IMR-90 (cell line): Measurements from ENCODE around the gene ZYG11A. TPM values are rescaled to one million over a fixed set of nuclear protein-coding genes. Genes with fewer than 3 reads are reported as not detected.

Experiments used
- ATAC-seq: fragments of 200-7000 bp; cut with Tn5 transposase; 2 replicates; pipeline ENCODE4 v1.9.1; 2020; ENCODE audit warnings: low read depth, mild to moderate bottlenecking, moderate library complexity
- BruUV-seq: library from RNA; stranded (reverse); fragments of 400-500 nt; replicated peaks from 2 replicates; lab custom pipeline; 2021; lab: Mats Ljungman, UMichigan
- CTCF ChIA-PET: fragments of 300-600 bp; formaldehyde crosslinking; extraction: SDS; loops from one replicate; lab custom pipeline; 2021; ENCODE audit warnings: antibody characterized with exemption; lab: Yijun Ruan, JAX
- POLR2A ChIA-PET: fragments of 300-600 bp; sonication (Branson Sonifier 250); formaldehyde crosslinking; loops from one replicate; lab custom pipeline; 2022; ENCODE audit warnings: antibody characterized with exemption; ENCODE audit not compliant: unreplicated experiment; lab: Charles Lee
- DNase-seq: peaks from one replicate; pipeline ENCODE4 v3.0.0; 2013
- H2AFZ ChIP-seq: replicated peaks from 2 replicates; pipeline ENCODE3; 2013; ENCODE audit warnings: low read length, mild to moderate bottlenecking; ENCODE audit not compliant: poor library complexity
- H2AK5ac ChIP-seq: 2 replicates; pipeline ENCODE4 v1.6.1; 2013; ENCODE audit warnings: low read depth, low read length, inconsistent platforms
- H2AK9ac ChIP-seq: replicated peaks from 2 replicates; pipeline ENCODE3; 2013; ENCODE audit warnings: mild to moderate bottlenecking, low read depth, low read length, moderate library complexity; ENCODE audit not compliant: poor library complexity
- H2BK120ac ChIP-seq: 2 replicates; pipeline ENCODE4 v1.6.1; 2013; ENCODE audit warnings: low read depth, low read length, inconsistent platforms
- H2BK15ac ChIP-seq: 3 replicates; pipeline ENCODE4 v1.6.1; 2013; ENCODE audit warnings: low read depth, low read length, inconsistent platforms
- H2BK20ac ChIP-seq: 2 replicates; pipeline ENCODE4 v1.6.1; 2013; ENCODE audit warnings: low read depth, mild to moderate bottlenecking, inconsistent platforms, low read length, moderate library complexity
- H2BK5ac ChIP-seq: 2 replicates; pipeline ENCODE4 v1.6.1; 2013; ENCODE audit warnings: mild to moderate bottlenecking, low read depth, low read length, inconsistent platforms; ENCODE audit not compliant: poor library complexity, severe bottlenecking
- H3K14ac ChIP-seq: replicated peaks from 2 replicates; pipeline ENCODE4 v1.6.1; 2013; ENCODE audit warnings: low read depth, low read length, inconsistent platforms
- H3K18ac ChIP-seq: 2 replicates; pipeline ENCODE4 v1.6.1; 2013; ENCODE audit warnings: low read depth, low read length, control low read depth
- H3K23ac ChIP-seq: 2 replicates; pipeline ENCODE4 v1.6.1; 2013; ENCODE audit warnings: low read depth, low read length, inconsistent platforms
- H3K27ac ChIP-seq: 2 replicates; pipeline ENCODE4 v1.5.1; 2013; ENCODE audit warnings: mild to moderate bottlenecking, control low read depth, low read length; ENCODE audit not compliant: insufficient read depth
- H3K27me3 ChIP-seq: 2 replicates; pipeline ENCODE4 v1.6.1; 2013; ENCODE audit warnings: low read length; ENCODE audit not compliant: control insufficient read depth, insufficient read depth
- H3K36me3 ChIP-seq: 2 replicates; pipeline ENCODE4 v1.6.1; 2013; ENCODE audit warnings: low read length, mixed read lengths; ENCODE audit not compliant: control insufficient read depth, insufficient read depth
- H3K4ac ChIP-seq: 2 replicates; pipeline ENCODE4 v1.6.1; 2013; ENCODE audit warnings: low read depth, low read length, inconsistent platforms
- H3K4me1 ChIP-seq: 2 replicates; pipeline ENCODE4 v1.6.1; 2013; ENCODE audit warnings: low read length, mixed read lengths; ENCODE audit not compliant: control insufficient read depth, insufficient read depth
- H3K4me2 ChIP-seq: 2 replicates; pipeline ENCODE4 v1.6.1; 2013; ENCODE audit warnings: low read depth, mild to moderate bottlenecking, control low read depth, low read length, moderate library complexity
- H3K4me3 ChIP-seq: 2 replicates; pipeline ENCODE4 v1.5.1; 2013; ENCODE audit warnings: low read depth, mild to moderate bottlenecking, control low read depth, low read length, moderate library complexity; ENCODE audit not compliant: insufficient read depth
- H3K56ac ChIP-seq: 2 replicates; pipeline ENCODE4 v1.6.1; 2013; ENCODE audit warnings: low read length, inconsistent platforms; ENCODE audit not compliant: insufficient read depth; ENCODE audit errors: extremely low read depth
- H3K79me1 ChIP-seq, 2 experiments: 2 replicates each; pipeline ENCODE4 v1.6.1; 2013; ENCODE audit warnings: low read length in 2 of 2, inconsistent platforms in 1 of 2, low read depth in 1 of 2
- H3K9ac ChIP-seq: 2 replicates; pipeline ENCODE4 v1.6.1; 2013; ENCODE audit warnings: low read depth, low read length, control low read depth
- H3K9me1 ChIP-seq: 2 replicates; pipeline ENCODE4 v1.6.1; 2013; ENCODE audit warnings: low read length, inconsistent platforms; ENCODE audit not compliant: insufficient read depth
- H3K9me3 ChIP-seq: 2 replicates; pipeline ENCODE4 v1.6.1; 2013; ENCODE audit warnings: low read length; ENCODE audit not compliant: control insufficient read depth, insufficient read depth
- H4K20me1 ChIP-seq: 2 replicates; pipeline ENCODE4 v1.6.1; 2013; ENCODE audit warnings: low read length, inconsistent platforms; ENCODE audit not compliant: insufficient read depth
- H4K5ac ChIP-seq: 2 replicates; pipeline ENCODE4 v1.6.1; 2013; ENCODE audit warnings: mild to moderate bottlenecking, low read depth, low read length, control low read depth
- H4K8ac ChIP-seq, 2 experiments: 2 replicates each; pipeline ENCODE4 v1.6.1; 2013; ENCODE audit warnings: low read depth in 2 of 2, low read length in 2 of 2, control low read depth in 1 of 2, inconsistent platforms in 1 of 2
- H4K91ac ChIP-seq: 2 replicates; pipeline ENCODE4 v1.6.1; 2013; ENCODE audit warnings: low read depth, low read length, inconsistent platforms; ENCODE audit not compliant: insufficient read depth
- CEBPB ChIP-seq: IDR thresholded peaks from 2 replicates; pipeline ENCODE4 v1.6.1; 2012; ENCODE audit warnings: low read depth, low read length, improper control_type of control experiment
- CHD1 ChIP-seq: IDR thresholded peaks from 2 replicates; pipeline ENCODE4 v1.6.1; 2012; ENCODE audit warnings: low read depth, low read length, improper control_type of control experiment
- MAFK ChIP-seq: IDR thresholded peaks from 2 replicates; pipeline ENCODE4 v1.6.1; 2012; ENCODE audit warnings: low read depth, low read length, improper control_type of control experiment
- MAZ ChIP-seq: IDR thresholded peaks from 2 replicates; pipeline ENCODE4 v1.6.1; 2012; ENCODE audit warnings: low read depth, mild to moderate bottlenecking, low read length, improper control_type of control experiment, moderate library complexity, borderline replicate concordance
- MXI1 ChIP-seq: IDR thresholded peaks from 2 replicates; pipeline ENCODE4 v1.6.1; 2012; ENCODE audit warnings: low read depth, mild to moderate bottlenecking, low read length, moderate library complexity, borderline replicate concordance
- POLR2A ChIP-seq: IDR thresholded peaks from 2 replicates; pipeline ENCODE4 v1.6.1; 2012; ENCODE audit warnings: mild to moderate bottlenecking, low read depth, low read length
- RAD21 ChIP-seq: IDR thresholded peaks from 2 replicates; pipeline ENCODE4 v1.6.1; 2012; ENCODE audit warnings: low read length, improper control_type of control experiment
- RCOR1 ChIP-seq: IDR thresholded peaks from 2 replicates; pipeline ENCODE4 v1.6.1; 2012; ENCODE audit warnings: mild to moderate bottlenecking, low read length, improper control_type of control experiment; ENCODE audit not compliant: insufficient replicate concordance
- SMC3 ChIP-seq: fragments of 150-350 bp; IDR thresholded peaks from 2 replicates; pipeline ENCODE4 v1.6.1; 2016; ENCODE audit warnings: low read depth, mild to moderate bottlenecking, antibody characterized with exemption, low read length, moderate library complexity
- WGBS, 2 experiments: methylation state at CpG; one replicate each; pipeline versions ENCODE4 v1.1.5 to v1.1.7; 2013; ENCODE audit warnings: missing lambda C conversion rate in 2 of 2; ENCODE audit not compliant: insufficient read length in 1 of 2; ENCODE audit errors: extremely low coverage in 2 of 2; 5-methylcytosine and 5-hydroxymethylcytosine counted together
- dilution Hi-C: fragments of 300-500 bp; cut with HindIII; formaldehyde crosslinking; loops from one replicate; pipeline ENCODE4 v1.14.3; 2018; ENCODE audit warnings: low sequenced_read_pairs; ENCODE audit not compliant: unreplicated experiment
- in situ Hi-C: fragments of 300-500 bp; cut with MboI; formaldehyde crosslinking; loops from 3 replicates; pipeline ENCODE4 v1.14.3; 2019; ENCODE audit warnings: low sequenced_read_pairs, inconsistent platforms, mixed read lengths
- intact Hi-C: fragments of 100-400 bp; cut with micrococcal nuclease; formaldehyde crosslinking; loops from 2 replicates; pipeline ENCODE4 v1.10.0; 2022
- polyA plus RNA-seq, 3 experiments: library from polyadenylated mRNA; depleted of rRNA; stranded (reverse); fragments of >200 nt; gene quantifications; 2 replicates each; pipeline ENCODE4 v1.2.3, GENCODE V29; 2012; ENCODE audit warnings: low replicate concordance in 1 of 3
- total RNA-seq: library from RNA; depleted of rRNA; stranded (reverse); fragments of >200 nt; gene quantifications from 2 replicates; pipeline ENCODE4 v1.2.3, GENCODE V29; 2012
- TF ChIP-seq, protein P1 (sequence below): fragments of 150-350 bp; IDR thresholded peaks from 2 replicates; pipeline ENCODE4 v1.6.1; 2017; ENCODE audit warnings: mild to moderate bottlenecking, antibody characterized with exemption, low read length, low read depth
- TF ChIP-seq, protein P2 (sequence below): conservative IDR thresholded peaks from 2 replicates; pipeline ENCODE4 v1.5.1; 2012; ENCODE audit warnings: mild to moderate bottlenecking, low read depth, low read length, improper control_type of control experiment

The ZYG11A gene
- total and polyA plus RNA-seq, 2 of the 4 experiments (the other 2 are of a cell fraction): 0.63 to 2.0 TPM

DNA sequence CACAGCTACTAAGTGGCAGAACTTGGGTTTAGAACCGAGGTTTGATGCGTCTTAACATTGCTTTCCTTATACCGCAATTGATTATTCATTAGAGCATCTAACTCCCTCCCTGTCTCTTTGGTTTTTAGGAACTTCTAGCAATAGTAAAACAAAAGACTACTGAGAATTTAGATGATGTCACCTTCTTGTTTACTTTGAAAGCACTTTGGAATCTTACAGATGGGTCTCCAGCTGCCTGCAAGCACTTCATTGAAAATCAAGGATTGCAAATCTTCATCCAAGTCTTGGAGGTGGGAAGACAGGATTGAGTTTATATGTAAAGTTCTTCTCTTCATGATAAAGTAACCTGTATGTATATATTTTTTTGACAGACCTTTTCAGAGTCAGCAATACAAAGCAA, 35.0 kb downstream of the ZYG11A start:
- TF ChIP-seq MXI1 (no peak), MAZ (no peak), MAFK (no peak), RCOR1 (no peak), SMC3 (no peak), CHD1 (no peak), POLR2A (no peak), RAD21 (no peak), CEBPB (no peak)
- TF ChIP-seq, protein P1, sequence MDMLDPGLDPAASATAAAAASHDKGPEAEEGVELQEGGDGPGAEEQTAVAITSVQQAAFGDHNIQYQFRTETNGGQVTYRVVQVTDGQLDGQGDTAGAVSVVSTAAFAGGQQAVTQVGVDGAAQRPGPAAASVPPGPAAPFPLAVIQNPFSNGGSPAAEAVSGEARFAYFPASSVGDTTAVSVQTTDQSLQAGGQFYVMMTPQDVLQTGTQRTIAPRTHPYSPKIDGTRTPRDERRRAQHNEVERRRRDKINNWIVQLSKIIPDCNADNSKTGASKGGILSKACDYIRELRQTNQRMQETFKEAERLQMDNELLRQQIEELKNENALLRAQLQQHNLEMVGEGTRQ: no peak
- TF ChIP-seq, protein P2, sequence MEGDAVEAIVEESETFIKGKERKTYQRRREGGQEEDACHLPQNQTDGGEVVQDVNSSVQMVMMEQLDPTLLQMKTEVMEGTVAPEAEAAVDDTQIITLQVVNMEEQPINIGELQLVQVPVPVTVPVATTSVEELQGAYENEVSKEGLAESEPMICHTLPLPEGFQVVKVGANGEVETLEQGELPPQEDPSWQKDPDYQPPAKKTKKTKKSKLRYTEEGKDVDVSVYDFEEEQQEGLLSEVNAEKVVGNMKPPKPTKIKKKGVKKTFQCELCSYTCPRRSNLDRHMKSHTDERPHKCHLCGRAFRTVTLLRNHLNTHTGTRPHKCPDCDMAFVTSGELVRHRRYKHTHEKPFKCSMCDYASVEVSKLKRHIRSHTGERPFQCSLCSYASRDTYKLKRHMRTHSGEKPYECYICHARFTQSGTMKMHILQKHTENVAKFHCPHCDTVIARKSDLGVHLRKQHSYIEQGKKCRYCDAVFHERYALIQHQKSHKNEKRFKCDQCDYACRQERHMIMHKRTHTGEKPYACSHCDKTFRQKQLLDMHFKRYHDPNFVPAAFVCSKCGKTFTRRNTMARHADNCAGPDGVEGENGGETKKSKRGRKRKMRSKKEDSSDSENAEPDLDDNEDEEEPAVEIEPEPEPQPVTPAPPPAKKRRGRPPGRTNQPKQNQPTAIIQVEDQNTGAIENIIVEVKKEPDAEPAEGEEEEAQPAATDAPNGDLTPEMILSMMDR: no peak
- H3K56ac ChIP-seq: no peak overlapping the region
- H4K91ac ChIP-seq: no peak overlapping the region
- no peak overlapping the region for H3K18ac ChIP-seq
- no peak overlapping the region for H2BK5ac ChIP-seq
- no CpG with 5 or more reads among the region's 3 CpGs for WGBS, 2 experiments
- no peak overlapping the region for H3K27ac ChIP-seq
- H3K14ac ChIP-seq: no peak overlapping the region
- H3K4me3 ChIP-seq: no peak overlapping the region
- in situ Hi-C loops (no loop called here), intact Hi-C loops (no loop called here), dilution Hi-C loops (no loop called here)
- H4K8ac ChIP-seq: no peak overlapping the region
- H3K9me1 ChIP-seq: 0 out of 2 replicates have a peak, but pooled peaks cover 2% of the 10 kb centered on the region
- no peak overlapping the region for H3K9ac ChIP-seq
- no peaks in the 10 kb centered on the region for H3K9me3 ChIP-seq
- peak; percentile 76 for ATAC-seq
- no peaks in the 10 kb centered on the region for H3K27me3 ChIP-seq
- ChIA-PET POLR2A (no interaction called here), CTCF (interaction anchor here (1.2 kb wide), 1 partner anchor 34 kb away, joined by 5 read pairs; no protein-coding TSS in a partner anchor)
- no peak overlapping the region for H3K4me2 ChIP-seq
- H4K20me1 ChIP-seq: no peaks in the 10 kb centered on the region
- BruUV-seq: no TSS peak
- H2AK5ac ChIP-seq: no peak overlapping the region
- H4K5ac ChIP-seq: no peak overlapping the region
- 0 out of 2 replicates have a peak, but pooled peaks cover 1% of the 10 kb centered on the region for H3K36me3 ChIP-seq
- no peak overlapping the region for H2BK15ac ChIP-seq
- no peak overlapping the region for H2BK20ac ChIP-seq
- no peak overlapping the region for H2AK9ac ChIP-seq
- H2BK120ac ChIP-seq: no peak overlapping the region
- H3K23ac ChIP-seq: no peak overlapping the region
- peak; percentile 76 for DNase-seq
- no peak overlapping the region for H3K4ac ChIP-seq
- no peaks in the 10 kb centered on the region for H3K79me1 ChIP-seq
- H2AFZ ChIP-seq: no peak overlapping the region
- H3K4me1 ChIP-seq: no peaks in the 10 kb centered on the region
